H9 (cell line): ENCODE results near the gene OR13C4. TPM values are rescaled to one million over a fixed set of nuclear protein-coding genes. Genes with fewer than 3 reads are reported as not detected.

Experiments used
- DNase-seq: peaks from one replicate; pipeline ENCODE4 v3.0.0-alpha.2; 2017
- H2AFZ ChIP-seq: one replicate; pipeline ENCODE4 v1.6.1; 2013; ENCODE audit warnings: mild to moderate bottlenecking, low read length, control low read depth, moderate library complexity
- H2AK5ac ChIP-seq: 2 replicates; pipeline ENCODE4 v1.6.1; 2013; ENCODE audit warnings: low read length, control low read depth, mixed read lengths; ENCODE audit not compliant: insufficient read length
- H2BK120ac ChIP-seq: one replicate; pipeline ENCODE4 v1.6.1; 2013; ENCODE audit warnings: low read depth, mild to moderate bottlenecking, low read length, control low read depth, inconsistent platforms; ENCODE audit not compliant: poor library complexity, severe bottlenecking
- H2BK12ac ChIP-seq: 2 replicates; pipeline ENCODE4 v1.6.1; 2013; ENCODE audit warnings: low read length, control low read depth, mixed read lengths, low read depth; ENCODE audit not compliant: insufficient read length
- H2BK15ac ChIP-seq: 2 replicates; pipeline ENCODE4 v1.6.1; 2013; ENCODE audit warnings: low read depth, low read length, control low read depth
- H2BK20ac ChIP-seq: one replicate; pipeline ENCODE4 v1.6.1; 2013; ENCODE audit warnings: low read depth, mild to moderate bottlenecking, low read length, control low read depth, inconsistent platforms; ENCODE audit not compliant: poor library complexity, severe bottlenecking
- H2BK5ac ChIP-seq: 2 replicates; pipeline ENCODE4 v1.6.1; 2013; ENCODE audit warnings: low read length, control low read depth, mixed read lengths; ENCODE audit not compliant: insufficient read length
- H3K14ac ChIP-seq: 2 replicates; pipeline ENCODE4 v1.6.1; 2013; ENCODE audit warnings: low read length, control low read depth; ENCODE audit not compliant: insufficient read depth
- H3K18ac ChIP-seq: 2 replicates; pipeline ENCODE4 v1.6.1; 2013; ENCODE audit warnings: low read depth, mild to moderate bottlenecking, mixed read lengths, low read length, control low read depth; ENCODE audit not compliant: insufficient read length
- H3K23ac ChIP-seq: 2 replicates; pipeline ENCODE4 v1.6.1; 2013; ENCODE audit warnings: low read length, control low read depth, mixed read lengths, low read depth; ENCODE audit not compliant: insufficient read length
- H3K23me2 ChIP-seq: 2 replicates; pipeline ENCODE4 v1.6.1; 2013; ENCODE audit warnings: low read depth, mild to moderate bottlenecking, mixed read lengths, low read length, control low read depth; ENCODE audit not compliant: insufficient read length, poor library complexity, severe bottlenecking
- H3K27ac ChIP-seq: 2 replicates; pipeline ENCODE4 v1.5.1; 2013; ENCODE audit warnings: low read length, control low read depth, mixed read lengths, low read depth; ENCODE audit not compliant: insufficient read length
- H3K27me3 ChIP-seq: 2 replicates; pipeline ENCODE4 v1.6.1; 2013; ENCODE audit warnings: low read length, control low read depth, inconsistent platforms; ENCODE audit not compliant: insufficient read depth
- H3K4ac ChIP-seq: 2 replicates; pipeline ENCODE4 v1.6.1; 2013; ENCODE audit warnings: low read depth, mild to moderate bottlenecking, control low read depth, inconsistent platforms, low read length, moderate library complexity
- H3K4me1 ChIP-seq: 2 replicates; pipeline ENCODE4 v1.6.1; 2013; ENCODE audit warnings: low read length, control low read depth, inconsistent platforms; ENCODE audit not compliant: insufficient read depth
- H3K4me2 ChIP-seq: 2 replicates; pipeline ENCODE4 v1.6.1; 2013; ENCODE audit warnings: low read length, control low read depth, mixed read lengths; ENCODE audit not compliant: insufficient read length, insufficient read depth
- H3K56ac ChIP-seq: 2 replicates; pipeline ENCODE4 v1.6.1; 2013; ENCODE audit warnings: low read depth, mild to moderate bottlenecking, mixed read lengths, low read length, control low read depth; ENCODE audit not compliant: insufficient read length
- H3K79me1 ChIP-seq: 2 replicates; pipeline ENCODE4 v1.6.1; 2013; ENCODE audit warnings: low read depth, mild to moderate bottlenecking, moderate library complexity, low read length, control low read depth, inconsistent platforms; ENCODE audit not compliant: insufficient read depth, poor library complexity, severe bottlenecking
- H3K79me2 ChIP-seq: 2 replicates; pipeline ENCODE4 v1.6.1; 2013; ENCODE audit warnings: low read length, control low read depth, inconsistent platforms; ENCODE audit not compliant: insufficient read depth
- H3K9ac ChIP-seq: 2 replicates; pipeline ENCODE4 v1.6.1; 2013; ENCODE audit warnings: low read length, control low read depth, mixed read lengths; ENCODE audit not compliant: insufficient read length; ENCODE audit errors: extremely low read depth
- H3K9me3 ChIP-seq: one replicate; pipeline ENCODE4 v1.6.1; 2013; ENCODE audit warnings: low read depth, low read length, inconsistent platforms; ENCODE audit not compliant: control insufficient read depth
- H3T11ph ChIP-seq: one replicate; pipeline ENCODE4 v1.6.1; 2013; ENCODE audit warnings: mild to moderate bottlenecking, low read length, control low read depth, inconsistent platforms
- H4K20me1 ChIP-seq: one replicate; pipeline ENCODE4 v1.6.1; 2013; ENCODE audit not compliant: control insufficient read depth, insufficient read length, insufficient read depth
- H4K5ac ChIP-seq: 2 replicates; pipeline ENCODE4 v1.6.1; 2013; ENCODE audit warnings: low read depth, mild to moderate bottlenecking, mixed read lengths, low read length, control low read depth; ENCODE audit not compliant: insufficient read length
- H4K8ac ChIP-seq: replicated peaks from 2 replicates; pipeline ENCODE4 v1.6.1; 2013; ENCODE audit warnings: low read length, control low read depth, mixed read lengths, low read depth; ENCODE audit not compliant: insufficient read length
- H4K91ac ChIP-seq: 2 replicates; pipeline ENCODE4 v1.6.1; 2013; ENCODE audit warnings: low read depth, mild to moderate bottlenecking, moderate library complexity, mixed read lengths, low read length, control low read depth; ENCODE audit not compliant: insufficient read length
- H3K27ac Mint-ChIP-seq, 3 experiments: 2 replicates in 2 of 3; 3 replicates in 1 of 3; pipeline ENCODE4 v1.8.0; 2020 to 2021; ENCODE audit warnings: mixed read lengths in 3 of 3, mild to moderate bottlenecking in 1 of 3, moderate library complexity in 1 of 3
- H3K27me3 Mint-ChIP-seq: 2 replicates; pipeline ENCODE4 v1.8.0; 2021; ENCODE audit warnings: low read depth, mild to moderate bottlenecking, moderate library complexity, mixed read lengths
- H3K36me3 Mint-ChIP-seq, 3 experiments: 2 replicates in 2 of 3; 3 replicates in 1 of 3; pipeline ENCODE4 v1.8.0; 2020 to 2021; ENCODE audit warnings: low read depth in 3 of 3, mixed read lengths in 3 of 3; ENCODE audit not compliant: insufficient read depth in 1 of 3
- H3K4me1 Mint-ChIP-seq, 2 experiments: 2 replicates each; pipeline ENCODE4 v1.8.0; 2020; ENCODE audit warnings: mixed read lengths in 2 of 2
- H3K4me3 Mint-ChIP-seq, 2 experiments: 2 replicates in 1 of 2; 3 replicates in 1 of 2; pipeline ENCODE4 v1.8.0; 2020 to 2021; ENCODE audit warnings: mild to moderate bottlenecking in 2 of 2, mixed read lengths in 2 of 2, moderate library complexity in 1 of 2
- H3K9me3 Mint-ChIP-seq, 2 experiments: 2 replicates in 1 of 2; 3 replicates in 1 of 2; pipeline ENCODE4 v1.8.0; 2020; ENCODE audit warnings: mild to moderate bottlenecking in 2 of 2, mixed read lengths in 2 of 2, moderate library complexity in 1 of 2
- WGBS: extraction: QIAGEN DNeasy Blood & Tissue Kit; methylation state at CpG from one replicate; pipeline ENCODE4 v1.1.7; 2013; ENCODE audit warnings: missing lambda C conversion rate, low lambda C conversion rate, mixed read lengths; ENCODE audit not compliant: insufficient read length; ENCODE audit errors: extremely low coverage; 5-methylcytosine and 5-hydroxymethylcytosine counted together
- total RNA-seq: library from RNA; stranded (reverse); gene quantifications from 2 replicates; pipeline ENCODE4 v1.2.1, GENCODE V29; 2021
- TF ChIP-seq, protein P1 (sequence below): fragments of 200-600 bp; sonication (generic); conservative IDR thresholded peaks from 3 replicates; pipeline ENCODE4 v1.8.0; 2021; ENCODE audit warnings: antibody characterized with exemption, mild to moderate bottlenecking

Gene OR13C4
- total RNA-seq, 1 experiment from 2014 or later: not detected

DNA sequence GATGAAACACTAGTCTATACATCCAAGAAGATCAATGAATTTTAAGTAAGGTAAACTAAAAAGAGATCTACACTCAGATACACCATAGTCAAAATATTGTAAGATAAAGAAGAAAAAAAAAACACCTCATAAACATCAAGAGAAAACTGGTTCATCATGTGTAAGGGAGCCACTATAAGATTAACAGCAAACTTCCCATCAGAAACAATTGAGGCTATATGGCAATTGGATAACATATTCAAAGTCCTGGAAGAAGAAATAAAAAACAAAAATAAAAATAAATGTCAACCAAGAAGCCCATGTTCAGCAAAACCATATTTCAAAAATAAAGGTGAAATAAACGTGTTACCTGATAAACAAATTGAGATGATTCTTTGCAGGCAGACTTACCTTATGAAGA is 45.6 kb upstream of the OR13C4 start:
- no peak for DNase-seq
- no peak overlapping the region for H3K4me3 Mint-ChIP-seq
- H4K91ac ChIP-seq: no peak overlapping the region
- H3K9me3 Mint-ChIP-seq: peaks cover 9 to 15% of the 10 kb centered on the region in 2 experiments; a peak in 3 of 5 replicates
- no peaks in the 10 kb centered on the region for H3K9me3 ChIP-seq
- no CpG with 5 or more reads among the region's 1 CpG for WGBS
- no peaks in the 10 kb centered on the region for H4K20me1 ChIP-seq
- H3K23me2 ChIP-seq: no peaks in the 10 kb centered on the region
- H3K56ac ChIP-seq: no peak overlapping the region
- H2BK20ac ChIP-seq: no peak overlapping the region
- H3K4ac ChIP-seq: no peak overlapping the region
- no peak overlapping the region for H3K18ac ChIP-seq
- no peak overlapping the region for H2BK12ac ChIP-seq
- no peak overlapping the region for H4K8ac ChIP-seq
- no peak overlapping the region for H3K14ac ChIP-seq
- TF ChIP-seq, protein P1, sequence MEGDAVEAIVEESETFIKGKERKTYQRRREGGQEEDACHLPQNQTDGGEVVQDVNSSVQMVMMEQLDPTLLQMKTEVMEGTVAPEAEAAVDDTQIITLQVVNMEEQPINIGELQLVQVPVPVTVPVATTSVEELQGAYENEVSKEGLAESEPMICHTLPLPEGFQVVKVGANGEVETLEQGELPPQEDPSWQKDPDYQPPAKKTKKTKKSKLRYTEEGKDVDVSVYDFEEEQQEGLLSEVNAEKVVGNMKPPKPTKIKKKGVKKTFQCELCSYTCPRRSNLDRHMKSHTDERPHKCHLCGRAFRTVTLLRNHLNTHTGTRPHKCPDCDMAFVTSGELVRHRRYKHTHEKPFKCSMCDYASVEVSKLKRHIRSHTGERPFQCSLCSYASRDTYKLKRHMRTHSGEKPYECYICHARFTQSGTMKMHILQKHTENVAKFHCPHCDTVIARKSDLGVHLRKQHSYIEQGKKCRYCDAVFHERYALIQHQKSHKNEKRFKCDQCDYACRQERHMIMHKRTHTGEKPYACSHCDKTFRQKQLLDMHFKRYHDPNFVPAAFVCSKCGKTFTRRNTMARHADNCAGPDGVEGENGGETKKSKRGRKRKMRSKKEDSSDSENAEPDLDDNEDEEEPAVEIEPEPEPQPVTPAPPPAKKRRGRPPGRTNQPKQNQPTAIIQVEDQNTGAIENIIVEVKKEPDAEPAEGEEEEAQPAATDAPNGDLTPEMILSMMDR: no peak
- no peaks in the 10 kb centered on the region for H3K4me1 ChIP-seq
- no peak overlapping the region for H2AK5ac ChIP-seq
- no peak overlapping the region for H2BK5ac ChIP-seq
- H3K23ac ChIP-seq: no peak overlapping the region
- no peaks in the 10 kb centered on the region for H3K4me1 Mint-ChIP-seq
- H3T11ph ChIP-seq: no peak overlapping the region
- no peak overlapping the region for H2BK15ac ChIP-seq
- H4K5ac ChIP-seq: no peak overlapping the region
- H3K79me2 ChIP-seq: no peaks in the 10 kb centered on the region
- H3K4me2 ChIP-seq: no peak overlapping the region
- no peak overlapping the region for H2AFZ ChIP-seq
- no peak overlapping the region for H3K27ac Mint-ChIP-seq
- no peak overlapping the region for H2BK120ac ChIP-seq
- H3K9ac ChIP-seq: no peak overlapping the region
- H3K27me3 Mint-ChIP-seq: no peaks in the 10 kb centered on the region
- no peaks in the 10 kb centered on the region for H3K27me3 ChIP-seq
- H3K79me1 ChIP-seq: no peaks in the 10 kb centered on the region
- no peak overlapping the region for H3K27ac ChIP-seq
- no peaks in the 10 kb centered on the region; a peak in 1 of 7 replicates for H3K36me3 Mint-ChIP-seq
